Kidney capillary endothelial cell (primary cell): ENCODE measurements around the gene MED8.

ENCODE experiments used
- DNase-seq: peaks from one replicate; pipeline ENCODE4 v3.0.0-alpha.2; 2018; ENCODE audit warnings: low spot score

Gene MED8

DNA sequence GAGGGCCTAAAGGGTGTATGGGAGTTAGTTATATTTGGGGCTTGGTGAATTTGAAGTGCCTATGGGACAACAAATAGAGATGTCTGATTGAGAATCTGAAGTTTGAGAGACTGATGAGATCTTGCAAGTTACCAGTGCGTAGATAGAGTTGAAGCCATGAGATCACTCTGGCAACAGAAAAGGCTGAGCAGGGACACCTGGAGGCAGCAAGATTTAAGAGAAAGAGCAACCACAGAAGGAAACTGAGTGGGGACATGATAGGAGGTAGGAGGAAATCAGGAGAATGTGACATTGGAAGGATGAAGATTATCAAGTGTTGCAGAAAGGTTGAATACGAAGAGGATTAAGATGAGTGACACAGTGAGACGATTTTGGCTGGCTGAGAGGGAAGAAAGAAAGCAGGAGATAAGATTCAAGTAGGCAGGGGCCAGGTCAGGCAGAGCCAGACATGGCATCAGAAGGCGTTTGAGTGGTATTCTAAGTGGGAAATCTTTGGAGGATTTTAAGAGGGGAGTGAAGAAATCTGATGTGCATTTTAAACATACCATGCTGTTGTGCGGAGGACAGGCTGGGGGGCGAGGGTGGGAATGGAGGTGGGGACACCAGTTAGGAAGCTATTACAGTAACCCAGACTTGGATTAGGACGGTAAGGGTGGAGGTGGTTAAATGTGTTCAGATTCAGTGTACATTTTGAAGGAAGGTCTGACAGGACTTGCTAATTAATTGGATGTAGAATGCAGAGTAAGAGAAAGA, 55.0 kb downstream of the MED8 start:
- no peak for DNase-seq
